Esophagus muscularis mucosa (tissue), 4 donors: ENCODE data around the gene IL15RA.

ENCODE experiments used
- EP300 ChIP-seq: sonication (generic); formaldehyde crosslinking; IDR thresholded peaks from one replicate; pipeline ENCODE4 v1.6.1; 2017; ENCODE audit warnings: antibody characterized with exemption
- POLR2AphosphoS5 ChIP-seq, 2 donors: sonication (generic); formaldehyde crosslinking; IDR thresholded peaks; one replicate each; pipeline ENCODE4 v1.6.1; 2017; ENCODE audit warnings: antibody characterized with exemption in 2 of 2
- TF ChIP-seq, protein P1 (sequence below), 3 experiments: fragments of 200-600 bp in 2 of 3; fragments of 450-650 bp in 1 of 3; sonication (generic) in 2 of 3; IDR thresholded peaks; one replicate each; pipeline ENCODE4 v1.5.1; 2017 to 2019; ENCODE audit warnings: antibody characterized with exemption in 3 of 3, mild to moderate bottlenecking in 2 of 3, moderate library complexity in 1 of 3

DNA sequence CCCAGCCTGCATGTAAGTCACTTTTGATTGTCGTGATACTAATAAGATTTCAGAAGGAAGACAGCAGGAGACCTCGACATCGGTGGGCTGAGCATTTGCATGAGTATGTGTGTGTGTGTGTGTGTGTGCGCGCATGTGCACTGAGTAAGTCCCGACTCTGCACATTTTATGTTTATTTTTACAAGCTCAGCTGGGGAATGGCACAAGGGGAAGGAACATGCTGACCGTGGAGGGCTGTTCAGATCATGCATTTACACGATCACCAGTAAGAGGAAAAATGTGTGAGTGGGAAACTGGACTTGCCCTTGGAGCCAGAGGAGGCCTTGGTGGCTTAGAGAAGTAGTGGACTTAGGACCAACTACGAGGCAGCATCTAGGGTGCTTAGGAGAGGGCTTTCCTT is 43.5 kb upstream of the IL15RA start:
- TF ChIP-seq POLR2AphosphoS5 (IDR thresholded peaks at IDR 0.05) (no peak), EP300 (no peak)
- TF ChIP-seq, protein P1, sequence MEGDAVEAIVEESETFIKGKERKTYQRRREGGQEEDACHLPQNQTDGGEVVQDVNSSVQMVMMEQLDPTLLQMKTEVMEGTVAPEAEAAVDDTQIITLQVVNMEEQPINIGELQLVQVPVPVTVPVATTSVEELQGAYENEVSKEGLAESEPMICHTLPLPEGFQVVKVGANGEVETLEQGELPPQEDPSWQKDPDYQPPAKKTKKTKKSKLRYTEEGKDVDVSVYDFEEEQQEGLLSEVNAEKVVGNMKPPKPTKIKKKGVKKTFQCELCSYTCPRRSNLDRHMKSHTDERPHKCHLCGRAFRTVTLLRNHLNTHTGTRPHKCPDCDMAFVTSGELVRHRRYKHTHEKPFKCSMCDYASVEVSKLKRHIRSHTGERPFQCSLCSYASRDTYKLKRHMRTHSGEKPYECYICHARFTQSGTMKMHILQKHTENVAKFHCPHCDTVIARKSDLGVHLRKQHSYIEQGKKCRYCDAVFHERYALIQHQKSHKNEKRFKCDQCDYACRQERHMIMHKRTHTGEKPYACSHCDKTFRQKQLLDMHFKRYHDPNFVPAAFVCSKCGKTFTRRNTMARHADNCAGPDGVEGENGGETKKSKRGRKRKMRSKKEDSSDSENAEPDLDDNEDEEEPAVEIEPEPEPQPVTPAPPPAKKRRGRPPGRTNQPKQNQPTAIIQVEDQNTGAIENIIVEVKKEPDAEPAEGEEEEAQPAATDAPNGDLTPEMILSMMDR (IDR thresholded peaks at IDR 0.05), result no peak
